ENCODE results near the gene RNF212B.
A peak's percentile ranks its signal among the peaks of the same experiment; 100 is the strongest.

Gene RNF212B

DNA sequence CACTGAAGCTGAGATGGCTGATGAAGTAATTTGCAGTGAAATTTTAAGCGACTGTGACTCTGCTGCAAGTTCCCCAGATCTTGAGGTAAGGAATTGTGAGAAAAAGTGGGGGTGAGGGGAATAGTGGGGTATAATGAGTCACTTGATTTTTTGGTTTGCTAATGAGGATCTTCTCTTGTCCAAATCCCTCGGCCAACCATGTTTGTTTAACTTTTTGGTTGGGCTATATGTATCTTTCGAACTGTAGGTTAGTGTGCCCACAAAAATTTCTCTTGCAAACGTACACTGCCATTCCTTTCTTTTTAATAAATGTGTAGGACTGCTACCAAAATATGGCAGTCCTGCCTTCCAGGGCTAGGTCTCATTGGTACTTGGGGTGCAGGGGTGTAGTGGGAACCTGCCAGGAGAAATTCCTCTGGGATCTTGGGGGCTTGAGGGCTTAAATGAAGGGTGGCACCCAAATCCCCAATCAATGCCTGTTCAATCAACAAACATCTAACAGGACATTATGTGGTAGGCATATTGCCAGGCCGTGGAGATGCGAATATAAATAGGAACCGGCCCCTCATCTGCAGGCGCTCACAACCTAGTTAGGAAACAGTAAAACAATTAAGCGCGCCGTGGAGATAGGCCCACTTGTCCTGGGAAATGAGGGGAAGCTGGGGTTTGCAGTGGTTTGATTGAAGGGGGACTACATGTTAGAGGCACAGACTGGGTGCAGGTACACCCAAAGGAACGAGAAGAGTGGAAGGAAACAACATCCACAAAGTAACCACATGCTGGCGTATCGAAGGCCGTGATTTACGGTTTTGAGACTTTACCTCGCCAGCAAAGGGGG is 82.2 kb downstream of the RNF212B start:
- DNase-seq (ENCODE audit: extremely low read depth in 1 of 2, low read depth in 1 of 2), result no peak

DNA sequence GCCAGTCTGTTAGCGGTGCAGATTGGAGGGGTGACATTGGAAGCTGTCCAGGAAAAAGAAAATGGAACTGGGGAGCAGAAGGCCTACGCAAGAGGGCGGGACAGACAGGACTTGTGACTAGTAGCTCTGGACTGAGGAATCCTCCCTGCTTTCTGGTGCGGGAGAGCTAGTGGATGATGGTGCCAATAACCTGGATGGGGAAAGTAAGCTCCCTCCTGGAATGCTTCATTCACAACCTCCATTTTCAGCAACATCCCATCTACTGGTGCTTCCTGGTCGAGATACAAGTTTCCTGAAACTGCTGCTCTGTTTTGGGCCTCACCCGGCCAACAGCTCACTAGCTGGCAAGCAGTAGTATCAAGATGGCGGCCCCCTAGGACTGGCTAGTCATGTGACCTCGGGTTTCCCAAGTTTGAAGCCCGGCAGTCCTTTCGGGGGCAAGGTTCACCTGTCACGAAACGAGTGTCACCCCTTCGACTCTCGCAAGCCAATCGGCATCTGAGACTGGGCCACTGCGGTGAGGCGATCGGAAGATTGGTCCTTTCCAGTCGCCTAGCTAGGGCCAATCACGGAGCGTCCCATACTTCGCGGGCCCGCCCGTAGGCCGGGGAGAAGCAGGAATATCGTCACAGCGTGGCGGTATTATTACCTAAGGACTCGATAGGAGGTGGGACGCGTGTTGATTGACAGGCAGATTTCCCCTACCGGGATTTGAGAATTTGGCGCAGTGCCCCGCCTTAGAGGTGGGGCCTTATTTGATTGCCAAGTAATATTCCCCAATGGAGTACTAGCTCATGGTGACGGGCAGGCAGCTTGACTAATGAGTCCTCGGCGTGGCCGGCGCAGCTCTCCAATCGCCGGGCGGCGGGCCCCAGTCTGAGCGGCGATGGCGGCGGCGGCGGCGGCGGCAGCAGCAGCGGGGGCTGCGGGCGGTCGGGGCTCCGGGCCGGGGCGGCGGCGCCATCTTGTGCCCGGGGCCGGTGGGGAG is 83.1 kb downstream of the RNF212B start, which contains the start of gene PABPN1:
Gene PABPN1 (plus strand): TSS at position 874 of the 988 bp plus-strand sequence. CDS start 13 bp downstream, at position 887.
- DNase-seq (ENCODE audit: extremely low read depth in 1 of 2, low read depth in 1 of 2), result peak; percentile 90 to 96

GRCh38 chr14:23321572-23322547 is 84.1 kb downstream of the RNF212B start:
- DNase-seq (ENCODE audit: extremely low read depth in 1 of 2, low read depth in 1 of 2), result no peak

All from activated CD8-positive, alpha-beta memory T cell treated with anti-CD3 and anti-CD28 coated beads for 1 hour (primary cell).